Parathyroid adenoma (tissue), 2 donors: Measurements from ENCODE around the gene RNF167.

Experiments
- H2AFZ ChIP-seq: fragments of 300-600 bp; sonication (generic); one replicate; pipeline ENCODE4 v1.7.0; 2017; ENCODE audit warnings: antibody characterized with exemption, mild to moderate bottlenecking
- H3K27ac ChIP-seq: fragments of 300-600 bp; sonication (generic); one replicate; pipeline ENCODE4 v1.7.0; 2017
- H3K27me3 ChIP-seq: fragments of 300-600 bp; sonication (generic); one replicate; pipeline ENCODE4 v1.7.0; 2017; ENCODE audit warnings: low read length; ENCODE audit not compliant: control insufficient read depth, insufficient read depth
- H3K36me3 ChIP-seq: fragments of 300-600 bp; sonication (generic); one replicate; pipeline ENCODE4 v1.7.0; 2017; ENCODE audit warnings: low read length; ENCODE audit not compliant: control insufficient read depth, insufficient read depth
- H3K4me1 ChIP-seq: fragments of 300-600 bp; sonication (generic); one replicate; pipeline ENCODE4 v1.7.0; 2017; ENCODE audit warnings: control low read depth
- H3K4me2 ChIP-seq: fragments of 300-600 bp; sonication (generic); one replicate; pipeline ENCODE4 v1.7.0; 2017; ENCODE audit warnings: low read length
- H3K4me3 ChIP-seq: fragments of 300-600 bp; sonication (generic); one replicate; pipeline ENCODE4 v1.7.0; 2017; ENCODE audit warnings: low read depth, low read length
- H3K79me2 ChIP-seq: fragments of 300-600 bp; sonication (generic); one replicate; pipeline ENCODE4 v1.7.0; 2017; ENCODE audit warnings: control low read depth
- H3K9ac ChIP-seq: fragments of 300-600 bp; sonication (generic); one replicate; pipeline ENCODE4 v1.7.0; 2017; ENCODE audit warnings: mild to moderate bottlenecking
- H3K9me3 ChIP-seq: fragments of 300-600 bp; sonication (generic); one replicate; pipeline ENCODE4 v1.7.0; 2017; ENCODE audit warnings: low read length; ENCODE audit not compliant: control insufficient read depth
- TF ChIP-seq, protein P1 (sequence below): fragments of 300-600 bp; sonication (generic); IDR thresholded peaks from one replicate; pipeline ENCODE4 v1.7.0; 2017; ENCODE audit warnings: antibody characterized with exemption, mild to moderate bottlenecking
- donor health status: primary hyperparathyroidism.

The RNF167 gene

DNA sequence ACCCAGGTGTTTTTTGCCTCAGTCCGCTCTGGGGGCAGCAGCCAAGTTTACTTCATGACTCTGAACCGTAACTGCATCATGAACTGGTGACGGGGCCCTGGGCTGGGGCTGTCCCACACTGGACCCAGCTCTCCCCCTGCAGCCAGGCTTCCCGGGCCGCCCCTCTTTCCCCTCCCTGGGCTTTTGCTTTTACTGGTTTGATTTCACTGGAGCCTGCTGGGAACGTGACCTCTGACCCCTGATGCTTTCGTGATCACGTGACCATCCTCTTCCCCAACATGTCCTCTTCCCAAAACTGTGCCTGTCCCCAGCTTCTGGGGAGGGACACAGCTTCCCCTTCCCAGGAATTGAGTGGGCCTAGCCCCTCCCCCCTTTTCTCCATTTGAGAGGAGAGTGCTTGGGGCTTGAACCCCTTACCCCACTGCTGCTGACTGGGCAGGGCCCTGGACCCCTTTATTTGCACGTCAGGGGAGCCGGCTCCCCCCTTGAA, 42.8 kb upstream of the RNF167 start:
- no peaks in the 10 kb centered on the region for H3K27me3 ChIP-seq
- H2AFZ ChIP-seq, result no peak overlapping the region
- H3K9ac ChIP-seq, result no peak overlapping the region
- H3K4me2 ChIP-seq, result no peak overlapping the region
- no peaks in the 10 kb centered on the region for H3K9me3 ChIP-seq
- H3K4me1 ChIP-seq, result no peaks in the 10 kb centered on the region
- H3K4me3 ChIP-seq, result no peak overlapping the region
- no peaks in the 10 kb centered on the region for H3K36me3 ChIP-seq
- no peaks in the 10 kb centered on the region for H3K79me2 ChIP-seq
- H3K27ac ChIP-seq, result no peak overlapping the region
- TF ChIP-seq, protein P1, sequence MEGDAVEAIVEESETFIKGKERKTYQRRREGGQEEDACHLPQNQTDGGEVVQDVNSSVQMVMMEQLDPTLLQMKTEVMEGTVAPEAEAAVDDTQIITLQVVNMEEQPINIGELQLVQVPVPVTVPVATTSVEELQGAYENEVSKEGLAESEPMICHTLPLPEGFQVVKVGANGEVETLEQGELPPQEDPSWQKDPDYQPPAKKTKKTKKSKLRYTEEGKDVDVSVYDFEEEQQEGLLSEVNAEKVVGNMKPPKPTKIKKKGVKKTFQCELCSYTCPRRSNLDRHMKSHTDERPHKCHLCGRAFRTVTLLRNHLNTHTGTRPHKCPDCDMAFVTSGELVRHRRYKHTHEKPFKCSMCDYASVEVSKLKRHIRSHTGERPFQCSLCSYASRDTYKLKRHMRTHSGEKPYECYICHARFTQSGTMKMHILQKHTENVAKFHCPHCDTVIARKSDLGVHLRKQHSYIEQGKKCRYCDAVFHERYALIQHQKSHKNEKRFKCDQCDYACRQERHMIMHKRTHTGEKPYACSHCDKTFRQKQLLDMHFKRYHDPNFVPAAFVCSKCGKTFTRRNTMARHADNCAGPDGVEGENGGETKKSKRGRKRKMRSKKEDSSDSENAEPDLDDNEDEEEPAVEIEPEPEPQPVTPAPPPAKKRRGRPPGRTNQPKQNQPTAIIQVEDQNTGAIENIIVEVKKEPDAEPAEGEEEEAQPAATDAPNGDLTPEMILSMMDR, result no peak

DNA sequence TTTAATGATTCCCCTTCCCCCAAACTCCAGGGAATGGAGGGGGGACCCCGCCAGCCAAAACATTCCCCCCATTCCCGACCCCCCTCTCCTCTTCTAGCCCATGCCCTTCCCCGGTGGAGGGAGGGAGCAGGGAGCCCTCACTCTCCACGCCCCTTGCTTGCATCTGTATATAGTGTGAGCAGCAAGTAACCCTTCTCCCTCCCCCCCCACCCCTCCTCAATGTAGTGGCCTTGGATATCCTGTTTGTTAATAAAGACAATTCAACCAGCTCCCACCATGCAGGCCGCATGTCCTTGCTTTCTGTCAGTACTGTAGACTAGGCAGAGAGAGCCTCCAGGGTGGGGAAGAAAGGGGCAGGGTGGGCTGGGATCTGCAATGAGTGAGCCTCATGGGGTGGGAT, 42.3 kb upstream of the RNF167 start:
- Histone ChIP-seq H3K27ac (no peak overlapping the region), H3K4me1 (peaks cover 2% of the 10 kb centered on the region), H3K9ac (no peak overlapping the region), H2AFZ (no peak overlapping the region), H3K4me2 (no peak overlapping the region), H3K36me3 (no peaks in the 10 kb centered on the region), H3K27me3 (no peaks in the 10 kb centered on the region), H3K4me3 (no peak overlapping the region), H3K79me2 (no peaks in the 10 kb centered on the region), H3K9me3 (no peaks in the 10 kb centered on the region)
- TF ChIP-seq, protein P1, result no peak

DNA sequence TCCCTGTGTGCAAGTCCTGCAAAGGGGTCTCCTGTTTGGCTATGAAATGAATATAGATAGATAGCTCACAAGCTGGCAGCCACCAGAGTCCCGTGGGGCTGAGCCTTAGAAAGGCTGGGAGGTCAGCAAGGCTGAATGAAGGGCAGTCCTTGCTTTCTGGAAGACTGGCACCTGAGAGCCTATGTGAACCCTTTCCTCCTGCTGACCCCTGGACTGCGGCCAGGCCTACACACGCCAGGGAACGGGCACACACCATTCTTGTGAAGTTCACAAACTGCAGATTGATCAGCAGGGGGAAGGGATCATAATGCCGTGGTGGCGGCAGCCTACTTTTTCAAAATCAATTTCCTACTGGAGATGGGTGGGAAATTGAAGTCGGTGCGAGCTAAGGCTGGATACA, 41.7 kb upstream of the RNF167 start:
- Histone ChIP-seq H3K36me3 (no peaks in the 10 kb centered on the region), H2AFZ (no peak overlapping the region), H3K27me3 (no peaks in the 10 kb centered on the region), H3K79me2 (no peaks in the 10 kb centered on the region), H3K4me3 (no peak overlapping the region), H3K4me2 (no peak overlapping the region), H3K4me1 (peaks cover 8% of the 10 kb centered on the region), H3K27ac (no peak overlapping the region), H3K9ac (no peak overlapping the region), H3K9me3 (no peaks in the 10 kb centered on the region)
- TF ChIP-seq, protein P1, result no peak

DNA sequence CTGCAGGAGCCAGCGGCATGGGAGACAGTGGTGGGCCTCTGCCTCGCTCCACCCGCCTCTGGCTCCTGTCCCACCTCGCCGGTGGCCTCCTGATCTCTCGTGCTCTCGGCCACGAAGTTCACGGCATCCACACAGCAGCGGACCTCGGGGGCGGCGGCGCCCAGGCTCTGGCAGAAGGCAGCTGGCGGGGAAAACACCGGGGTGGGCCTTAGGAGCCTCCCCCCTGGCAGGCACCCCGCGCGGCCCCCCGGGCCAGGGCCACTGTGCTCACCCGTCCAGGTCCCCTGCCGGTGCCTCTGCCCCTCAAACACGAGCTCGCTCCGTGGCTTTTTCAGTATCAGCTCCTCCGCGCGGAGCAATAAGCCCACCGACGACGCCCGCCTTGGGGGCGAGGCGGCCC, 41.1 kb upstream of the RNF167 start:
- peak overlapping the region; percentile 53 for H3K4me3 ChIP-seq
- H3K79me2 ChIP-seq, result no peaks in the 10 kb centered on the region
- no peaks in the 10 kb centered on the region for H3K9me3 ChIP-seq
- H3K27me3 ChIP-seq, result no peaks in the 10 kb centered on the region
- peak overlapping the region; percentile 70 for H2AFZ ChIP-seq
- H3K9ac ChIP-seq, result no peak overlapping the region
- no peaks in the 10 kb centered on the region for H3K36me3 ChIP-seq
- no peak overlapping the region for H3K27ac ChIP-seq
- TF ChIP-seq, protein P1, result no peak
- peaks cover 10% of the 10 kb centered on the region for H3K4me1 ChIP-seq
- peak overlapping the region; percentile 72 for H3K4me2 ChIP-seq
